ENCODE data around the gene LPCAT3.

LPCAT3 gene

DNA sequence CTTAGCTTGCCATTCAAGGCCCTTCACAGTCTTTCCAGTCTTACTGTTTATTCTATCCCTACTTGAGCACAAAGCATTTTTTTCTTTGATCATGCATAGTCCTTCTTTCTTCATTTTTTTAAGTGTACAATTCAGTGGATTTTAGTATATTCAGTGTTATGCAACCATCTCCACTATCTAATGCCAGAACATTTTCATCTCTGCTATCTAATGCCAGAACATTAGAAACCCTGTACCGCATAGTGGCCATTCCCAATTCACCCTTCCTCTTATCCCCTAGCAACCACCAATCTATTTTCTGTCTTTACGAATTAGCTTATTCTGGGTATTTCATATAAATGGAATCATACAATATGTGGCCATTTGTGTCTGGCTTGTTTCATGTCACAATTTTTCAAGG is 13.4 kb downstream of the LPCAT3 start:
- Histone ChIP-seq H3K4me2 (ENCODE audit: insufficient read depth, low read length, poor library complexity, severe bottlenecking) (no peak overlapping the region), H4K8ac (ENCODE audit: low read depth, low read length) (no peak overlapping the region), H3K14ac (ENCODE audit: low read length) (no peak overlapping the region), H2AFZ (ENCODE audit: low read length) (no peak overlapping the region), H3K18ac (ENCODE audit: low read length) (no peak overlapping the region), H3K27me3 (ENCODE audit: control insufficient read depth in 3 of 3, insufficient read depth in 3 of 3, low read depth in 1 of 3, low read length in 3 of 3) (no peaks in the 10 kb centered on the region), H2BK15ac (ENCODE audit: low read length) (no peak overlapping the region), H3K9ac (ENCODE audit: low read depth, low read length, poor library complexity) (no peak overlapping the region), H2BK5ac (ENCODE audit: low read length) (no peak overlapping the region), H3K4ac (ENCODE audit: low read length) (no peak overlapping the region), H2AK5ac (ENCODE audit: low read depth, low read length) (no peak overlapping the region), H4K91ac (ENCODE audit: low read depth, low read length, poor library complexity) (no peak overlapping the region), H2BK120ac (ENCODE audit: low read depth, low read length) (no peak overlapping the region), H3K9me3 (replicated peaks in 1 of 2; ENCODE audit: control insufficient read depth in 2 of 2, insufficient read depth in 1 of 2, low read depth in 1 of 2, low read length in 2 of 2) (no peaks in the 10 kb centered on the region), H2BK12ac (ENCODE audit: low read length) (no peak overlapping the region), H3K4me1 (ENCODE audit: control insufficient read depth in 2 of 2, insufficient read depth in 1 of 2, low read depth in 1 of 2, low read length in 2 of 2) (no peaks in the 10 kb centered on the region), H3K79me1 (ENCODE audit: low read depth, low read length) (no peaks in the 10 kb centered on the region), H3K36me3 (replicated peaks in 1 of 2; ENCODE audit: control insufficient read depth in 2 of 2, insufficient read depth in 2 of 2, low read length in 2 of 2) (peaks cover 0 to 65% of the 10 kb centered on the region in 2 donors), H3K23ac (ENCODE audit: low read depth, low read length, poor library complexity) (no peak overlapping the region), H3K4me3 (ENCODE audit: low read length in 2 of 2) (no peak overlapping the region), H3K27ac (replicated peaks; ENCODE audit: low read length) (no peak overlapping the region)
- DNase-seq (ENCODE audit: low spot score): no peak
- no CpG with 5 or more reads among the region's 2 CpGs for WGBS, 2 donors (ENCODE audit: extremely low coverage in 2 of 2, insufficient read length in 2 of 2, insufficient replicate concordance in 1 of 2)

DNA sequence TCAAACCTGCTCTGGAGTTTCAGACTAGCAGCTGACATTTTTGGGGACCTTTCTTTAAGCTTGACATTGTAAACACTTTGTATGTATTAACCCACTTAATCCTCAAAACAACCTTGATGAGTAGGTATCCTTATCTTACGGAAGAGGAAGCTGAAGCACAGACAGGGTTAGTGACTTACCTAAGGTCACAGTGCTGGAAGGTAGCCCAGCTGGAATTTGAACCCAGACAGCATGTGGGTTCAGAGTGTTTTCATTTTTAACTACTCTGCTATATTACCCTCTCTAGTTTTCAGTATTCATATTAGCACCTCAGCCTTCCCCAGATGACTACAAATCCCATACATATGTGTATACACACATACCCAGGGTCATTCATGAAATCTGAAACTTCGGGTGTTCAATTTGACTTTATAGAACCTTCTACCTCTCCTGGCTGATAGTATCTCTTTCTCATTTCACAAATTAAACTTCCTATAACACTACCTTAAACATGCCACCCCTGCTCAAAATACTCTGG is 13.9 kb downstream of the LPCAT3 start:
- H3K4ac ChIP-seq (ENCODE audit: low read length): no peak overlapping the region
- no peaks in the 10 kb centered on the region for H3K27me3 ChIP-seq (ENCODE audit: control insufficient read depth in 3 of 3, insufficient read depth in 3 of 3, low read depth in 1 of 3, low read length in 3 of 3)
- no peak overlapping the region for H2AFZ ChIP-seq (ENCODE audit: low read length)
- H3K27ac ChIP-seq (replicated peaks; ENCODE audit: low read length): no peak overlapping the region
- H3K23ac ChIP-seq (ENCODE audit: low read depth, low read length, poor library complexity): no peak overlapping the region
- peaks cover 0 to 66% of the 10 kb centered on the region in 2 donors for H3K36me3 ChIP-seq (replicated peaks in 1 of 2; ENCODE audit: control insufficient read depth in 2 of 2, insufficient read depth in 2 of 2, low read length in 2 of 2)
- no peak overlapping the region for H3K18ac ChIP-seq (ENCODE audit: low read length)
- H2AK5ac ChIP-seq (ENCODE audit: low read depth, low read length): no peak overlapping the region
- DNase-seq (ENCODE audit: low spot score): no peak
- no peak overlapping the region for H2BK15ac ChIP-seq (ENCODE audit: low read length)
- no peak overlapping the region for H4K8ac ChIP-seq (ENCODE audit: low read depth, low read length)
- H3K9me3 ChIP-seq (replicated peaks in 1 of 2; ENCODE audit: control insufficient read depth in 2 of 2, insufficient read depth in 1 of 2, low read depth in 1 of 2, low read length in 2 of 2): no peaks in the 10 kb centered on the region
- H3K14ac ChIP-seq (ENCODE audit: low read length): no peak overlapping the region
- H2BK120ac ChIP-seq (ENCODE audit: low read depth, low read length): no peak overlapping the region
- H2BK12ac ChIP-seq (ENCODE audit: low read length): no peak overlapping the region
- no peaks in the 10 kb centered on the region for H3K79me1 ChIP-seq (ENCODE audit: low read depth, low read length)
- no CpG with 5 or more reads among the region's 2 CpGs for WGBS, 2 donors (ENCODE audit: extremely low coverage in 2 of 2, insufficient read length in 2 of 2, insufficient replicate concordance in 1 of 2)
- no peak overlapping the region for H3K4me2 ChIP-seq (ENCODE audit: insufficient read depth, low read length, poor library complexity, severe bottlenecking)
- no peak overlapping the region for H3K4me3 ChIP-seq (ENCODE audit: low read length in 2 of 2)
- no peaks in the 10 kb centered on the region for H3K4me1 ChIP-seq (ENCODE audit: control insufficient read depth in 2 of 2, insufficient read depth in 1 of 2, low read depth in 1 of 2, low read length in 2 of 2)
- no peak overlapping the region for H3K9ac ChIP-seq (ENCODE audit: low read depth, low read length, poor library complexity)
- H4K91ac ChIP-seq (ENCODE audit: low read depth, low read length, poor library complexity): no peak overlapping the region
- no peak overlapping the region for H2BK5ac ChIP-seq (ENCODE audit: low read length)

DNA sequence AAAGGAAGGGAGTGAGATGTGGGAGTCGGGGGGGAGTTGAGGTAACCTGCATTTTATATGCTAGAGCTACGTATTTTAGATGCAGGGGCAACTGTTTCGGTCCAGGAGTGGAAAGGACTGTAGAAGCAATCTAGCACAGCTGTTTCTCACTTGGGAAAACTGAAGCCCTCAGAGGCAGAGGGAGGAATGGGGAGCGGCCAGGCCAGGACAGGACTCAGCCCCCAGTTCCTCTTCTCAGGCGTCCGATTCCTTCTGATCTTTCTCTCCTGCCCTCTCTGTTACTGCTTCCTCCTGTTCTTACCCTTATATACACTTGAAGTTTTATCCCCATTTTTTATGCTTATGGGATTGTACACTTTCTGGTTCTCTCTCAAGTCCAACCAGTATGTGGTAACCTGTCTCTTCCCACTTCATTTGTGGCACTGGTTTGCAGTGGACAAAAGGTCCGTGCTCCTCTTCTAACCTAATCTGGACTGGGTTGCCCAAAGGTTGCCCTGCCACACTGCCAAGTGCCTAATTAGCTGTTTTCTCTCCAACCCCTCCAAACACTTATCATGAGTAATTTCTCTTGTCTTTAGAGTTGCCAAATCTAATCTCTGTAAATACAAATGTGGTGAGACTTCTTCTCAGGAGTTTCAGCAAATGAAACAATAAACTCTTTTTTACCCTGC is 16.2 kb downstream of the LPCAT3 start:
- H3K23ac ChIP-seq (ENCODE audit: low read depth, low read length, poor library complexity): no peak overlapping the region
- no peak overlapping the region for H3K4me2 ChIP-seq (ENCODE audit: insufficient read depth, low read length, poor library complexity, severe bottlenecking)
- no peak overlapping the region for H2BK12ac ChIP-seq (ENCODE audit: low read length)
- no peaks in the 10 kb centered on the region for H3K4me1 ChIP-seq (ENCODE audit: control insufficient read depth in 2 of 2, insufficient read depth in 1 of 2, low read depth in 1 of 2, low read length in 2 of 2)
- no CpG with 5 or more reads among the region's 7 CpGs for WGBS, 2 donors (ENCODE audit: extremely low coverage in 2 of 2, insufficient read length in 2 of 2, insufficient replicate concordance in 1 of 2)
- H3K18ac ChIP-seq (ENCODE audit: low read length): no peak overlapping the region
- H2BK120ac ChIP-seq (ENCODE audit: low read depth, low read length): no peak overlapping the region
- H3K14ac ChIP-seq (ENCODE audit: low read length): no peak overlapping the region
- no peak overlapping the region for H2AK5ac ChIP-seq (ENCODE audit: low read depth, low read length)
- H2BK5ac ChIP-seq (ENCODE audit: low read length): no peak overlapping the region
- no peak overlapping the region for H3K27ac ChIP-seq (replicated peaks; ENCODE audit: low read length)
- H3K9me3 ChIP-seq (replicated peaks in 1 of 2; ENCODE audit: control insufficient read depth in 2 of 2, insufficient read depth in 1 of 2, low read depth in 1 of 2, low read length in 2 of 2): no peaks in the 10 kb centered on the region
- H3K27me3 ChIP-seq (ENCODE audit: control insufficient read depth in 3 of 3, insufficient read depth in 3 of 3, low read depth in 1 of 3, low read length in 3 of 3): no peaks in the 10 kb centered on the region
- no peak overlapping the region for H2BK15ac ChIP-seq (ENCODE audit: low read length)
- DNase-seq (ENCODE audit: low spot score): no peak
- no peak overlapping the region for H3K9ac ChIP-seq (ENCODE audit: low read depth, low read length, poor library complexity)
- peaks cover 8 to 71% of the 10 kb centered on the region in 2 donors for H3K36me3 ChIP-seq (replicated peaks in 1 of 2; ENCODE audit: control insufficient read depth in 2 of 2, insufficient read depth in 2 of 2, low read length in 2 of 2)
- H4K91ac ChIP-seq (ENCODE audit: low read depth, low read length, poor library complexity): no peak overlapping the region
- no peaks in the 10 kb centered on the region for H3K79me1 ChIP-seq (ENCODE audit: low read depth, low read length)
- H3K4me3 ChIP-seq (ENCODE audit: low read length in 2 of 2): no peak overlapping the region
- H4K8ac ChIP-seq (ENCODE audit: low read depth, low read length): no peak overlapping the region
- H3K4ac ChIP-seq (ENCODE audit: low read length): no peak overlapping the region
- H2AFZ ChIP-seq (ENCODE audit: low read length): no peak overlapping the region

DNA sequence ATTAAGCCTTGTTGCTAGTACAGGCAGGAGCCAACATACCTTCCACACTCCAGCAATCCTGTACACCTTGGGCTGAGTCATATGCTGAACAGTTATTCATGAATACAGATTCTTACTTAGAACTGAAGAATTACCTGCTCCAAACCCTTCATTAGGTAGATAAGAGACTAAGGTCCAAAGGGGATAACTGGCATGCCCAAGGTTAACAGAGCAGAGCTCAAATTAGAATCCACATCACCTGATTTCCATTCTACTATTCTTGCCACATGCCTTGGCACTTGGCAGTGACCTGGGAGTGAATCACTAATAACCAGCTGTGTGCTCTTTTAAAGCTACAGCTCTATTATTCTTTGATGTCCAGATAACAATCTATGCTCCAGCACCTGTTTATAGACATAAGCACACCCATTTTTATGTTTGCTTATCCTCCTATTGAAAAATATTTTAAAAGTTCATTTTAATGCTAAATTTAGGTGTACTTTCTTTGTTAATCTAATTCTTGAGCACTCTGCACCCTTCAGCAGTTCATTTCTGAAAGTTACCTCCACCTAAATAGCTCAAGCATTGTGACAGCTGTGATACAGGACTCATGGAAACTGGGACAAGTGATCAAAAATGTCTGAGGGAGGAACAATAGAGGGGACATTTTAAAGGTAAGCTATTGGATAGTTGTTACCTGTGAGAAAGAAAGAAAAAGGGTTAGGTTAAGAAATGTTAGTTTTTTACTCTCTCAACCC is 19.4 kb downstream of the LPCAT3 start:
- no peaks in the 10 kb centered on the region for H3K27me3 ChIP-seq (ENCODE audit: control insufficient read depth in 3 of 3, insufficient read depth in 3 of 3, low read depth in 1 of 3, low read length in 3 of 3)

More for the DNA sequence above, 19.4 kb downstream of the LPCAT3 start:
- H3K9ac ChIP-seq (ENCODE audit: low read depth, low read length, poor library complexity): no peak overlapping the region
- no peak overlapping the region for H3K18ac ChIP-seq (ENCODE audit: low read length)
- no peak overlapping the region for H4K8ac ChIP-seq (ENCODE audit: low read depth, low read length)
- no peak overlapping the region for H3K4me2 ChIP-seq (ENCODE audit: insufficient read depth, low read length, poor library complexity, severe bottlenecking)
- H3K4me1 ChIP-seq (ENCODE audit: control insufficient read depth in 2 of 2, insufficient read depth in 1 of 2, low read depth in 1 of 2, low read length in 2 of 2): peaks cover 2 to 4% of the 10 kb centered on the region in 2 donors
- H2AFZ ChIP-seq (ENCODE audit: low read length): no peak overlapping the region
- H3K36me3 ChIP-seq (replicated peaks in 1 of 2; ENCODE audit: control insufficient read depth in 2 of 2, insufficient read depth in 2 of 2, low read length in 2 of 2): peaks cover 8 to 76% of the 10 kb centered on the region in 2 donors
- H3K79me1 ChIP-seq (ENCODE audit: low read depth, low read length): no peaks in the 10 kb centered on the region
- H3K4me3 ChIP-seq (ENCODE audit: low read length in 2 of 2): no peak overlapping the region
- no peak overlapping the region for H2BK120ac ChIP-seq (ENCODE audit: low read depth, low read length)
- no peak overlapping the region for H2BK15ac ChIP-seq (ENCODE audit: low read length)
- no peaks in the 10 kb centered on the region for H3K9me3 ChIP-seq (replicated peaks in 1 of 2; ENCODE audit: control insufficient read depth in 2 of 2, insufficient read depth in 1 of 2, low read depth in 1 of 2, low read length in 2 of 2)
- no peak overlapping the region for H2BK12ac ChIP-seq (ENCODE audit: low read length)
- H3K23ac ChIP-seq (ENCODE audit: low read depth, low read length, poor library complexity): no peak overlapping the region
- no peak overlapping the region for H2AK5ac ChIP-seq (ENCODE audit: low read depth, low read length)
- no peak for DNase-seq (ENCODE audit: low spot score)
- no peak overlapping the region for H3K4ac ChIP-seq (ENCODE audit: low read length)
- H2BK5ac ChIP-seq (ENCODE audit: low read length): no peak overlapping the region
- no peak overlapping the region for H3K14ac ChIP-seq (ENCODE audit: low read length)
- H3K27ac ChIP-seq (replicated peaks; ENCODE audit: low read length): no peak overlapping the region
- no peak overlapping the region for H4K91ac ChIP-seq (ENCODE audit: low read depth, low read length, poor library complexity)
